GM18499 (cell line): ENCODE results near the gene COL4A2.

Source experiments
- ATAC-seq: cut with Tn5 transposase; IDR thresholded peaks from one replicate; pipeline ENCODE4 v1.9.1; 2021; ENCODE audit warnings: moderate number of reproducible peaks; ENCODE audit not compliant: insufficient read depth, unreplicated experiment

Gene COL4A2

GRCh38 chr13:110336681-110337080 is 29.6 kb downstream of the COL4A2 start:
- no peak for ATAC-seq

DNA sequence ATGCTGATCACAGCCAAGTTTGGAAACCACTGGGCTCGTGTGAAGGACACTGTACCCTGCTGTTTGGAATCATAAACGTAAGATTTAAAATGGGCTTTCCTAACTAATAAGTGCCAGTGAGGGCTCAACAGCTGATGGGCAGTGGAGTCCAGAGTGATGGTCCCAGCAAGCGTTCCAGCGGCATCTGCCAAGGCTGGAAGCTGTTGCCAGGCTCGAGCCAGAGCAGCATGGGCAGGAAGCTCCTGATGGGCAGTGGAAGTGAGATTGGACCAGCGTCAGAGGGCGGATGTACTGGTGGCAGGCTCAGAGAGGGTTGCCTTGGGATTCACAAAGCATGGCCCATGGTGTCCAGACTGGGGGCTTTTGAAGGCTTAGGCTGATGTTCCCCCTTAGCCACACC is 30.2 kb downstream of the COL4A2 start:
- ATAC-seq, result no peak

GRCh38 chr13:110338441-110339101 is 31.5 kb downstream of the COL4A2 start:
- no peak for ATAC-seq

DNA sequence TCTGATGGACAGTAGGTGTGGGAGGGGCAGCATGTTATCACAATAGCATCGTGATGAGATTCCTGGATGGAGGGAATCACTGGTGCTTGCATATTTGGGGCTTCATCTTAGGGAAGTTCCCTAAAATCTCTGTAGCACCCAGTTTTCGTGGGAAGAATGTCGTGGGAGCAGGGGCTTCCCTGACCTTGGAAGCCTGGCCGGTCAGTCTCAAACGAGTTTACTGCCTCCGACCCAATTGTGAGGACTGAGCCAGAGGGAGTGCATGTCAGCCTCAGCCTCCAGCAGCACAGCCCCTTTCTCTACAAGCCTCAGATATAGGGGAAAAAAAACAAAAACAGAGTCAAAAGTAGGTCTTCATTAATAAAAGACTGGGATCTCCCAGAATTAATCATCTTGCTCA is 32.2 kb downstream of the COL4A2 start:
- ATAC-seq, result no peak

DNA sequence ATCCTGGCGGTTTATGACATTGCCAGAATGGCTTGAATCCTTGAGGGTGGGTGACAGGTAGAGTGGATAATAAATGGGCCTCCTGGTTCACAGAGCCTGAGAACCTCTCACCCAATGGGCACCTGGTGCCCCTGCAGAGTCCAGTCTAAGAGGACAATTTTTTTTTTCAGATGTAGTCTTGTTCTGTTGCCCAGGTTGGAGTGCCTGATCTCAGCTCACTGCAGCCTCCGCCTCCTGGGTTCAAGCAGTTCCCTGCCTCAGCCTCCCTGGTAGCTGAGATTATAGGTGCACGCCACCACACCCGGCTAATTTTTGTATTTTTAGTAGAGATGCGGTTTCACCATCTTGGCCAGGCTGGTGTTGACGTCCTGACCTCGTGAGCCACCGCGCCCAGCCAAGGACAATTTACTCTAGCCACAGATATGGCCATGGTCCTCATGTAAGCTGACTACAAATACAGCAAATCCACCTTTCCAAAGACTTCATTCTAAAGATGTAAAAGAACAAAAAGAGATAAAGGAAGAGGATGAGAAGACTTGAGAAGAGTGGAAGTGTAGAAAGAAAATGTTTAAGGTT is 33.0 kb downstream of the COL4A2 start:
- ATAC-seq, result no peak

DNA sequence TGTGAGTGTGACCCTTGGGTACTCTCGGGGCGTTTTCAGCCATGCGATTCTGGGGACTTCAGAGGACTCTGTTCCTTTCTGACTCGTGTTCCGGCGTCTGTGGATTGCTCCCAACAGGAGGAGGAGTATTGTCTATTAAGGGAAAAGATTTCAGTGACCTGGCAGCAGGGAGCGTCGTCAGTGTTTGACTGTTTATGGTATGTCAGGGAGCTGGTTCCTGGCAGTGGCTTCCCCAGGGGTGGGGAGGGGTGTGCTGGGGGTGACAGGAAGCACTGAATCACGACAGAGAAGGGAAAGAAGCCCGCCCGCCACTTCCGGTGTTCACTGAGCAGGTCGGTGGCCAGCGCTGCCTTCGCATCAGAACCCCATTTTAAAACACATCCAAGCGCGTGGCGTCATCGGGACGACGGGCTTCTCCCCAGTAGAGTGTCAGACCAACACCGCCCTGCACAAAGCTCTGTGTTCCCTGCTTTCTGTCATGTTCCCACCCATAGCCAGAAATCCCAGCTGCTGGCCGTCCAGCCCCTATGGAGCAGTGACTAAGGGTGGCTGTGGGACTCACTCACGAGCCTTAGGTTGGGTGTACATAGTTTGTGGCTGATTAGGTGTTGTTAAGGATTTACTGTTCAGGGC is 33.8 kb downstream of the COL4A2 start:
- ATAC-seq, result no peak

- ATAC-seq, result no peak
Measured at GRCh38 chr13:110341445-110342244, 34.6 kb downstream of the COL4A2 start.

DNA sequence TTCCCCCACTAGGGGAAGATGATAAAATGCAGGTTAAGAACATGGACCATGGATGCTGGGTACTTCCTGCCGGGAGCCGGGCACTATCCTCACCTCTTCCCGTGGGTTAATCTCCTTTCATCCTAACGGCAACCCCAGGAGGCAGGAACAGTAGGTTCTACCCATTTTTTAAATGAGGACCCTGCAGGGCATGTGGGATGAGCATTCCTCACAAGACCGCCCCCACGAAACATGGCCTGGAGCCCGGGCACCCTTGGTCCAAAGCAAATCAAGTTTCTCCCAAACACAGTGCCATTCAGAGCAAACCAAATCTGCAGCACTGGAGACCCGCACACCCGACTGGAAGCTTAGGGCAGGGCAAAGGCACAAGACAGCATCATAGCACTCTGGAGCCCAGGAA is 35.4 kb downstream of the COL4A2 start:
- no peak for ATAC-seq

DNA sequence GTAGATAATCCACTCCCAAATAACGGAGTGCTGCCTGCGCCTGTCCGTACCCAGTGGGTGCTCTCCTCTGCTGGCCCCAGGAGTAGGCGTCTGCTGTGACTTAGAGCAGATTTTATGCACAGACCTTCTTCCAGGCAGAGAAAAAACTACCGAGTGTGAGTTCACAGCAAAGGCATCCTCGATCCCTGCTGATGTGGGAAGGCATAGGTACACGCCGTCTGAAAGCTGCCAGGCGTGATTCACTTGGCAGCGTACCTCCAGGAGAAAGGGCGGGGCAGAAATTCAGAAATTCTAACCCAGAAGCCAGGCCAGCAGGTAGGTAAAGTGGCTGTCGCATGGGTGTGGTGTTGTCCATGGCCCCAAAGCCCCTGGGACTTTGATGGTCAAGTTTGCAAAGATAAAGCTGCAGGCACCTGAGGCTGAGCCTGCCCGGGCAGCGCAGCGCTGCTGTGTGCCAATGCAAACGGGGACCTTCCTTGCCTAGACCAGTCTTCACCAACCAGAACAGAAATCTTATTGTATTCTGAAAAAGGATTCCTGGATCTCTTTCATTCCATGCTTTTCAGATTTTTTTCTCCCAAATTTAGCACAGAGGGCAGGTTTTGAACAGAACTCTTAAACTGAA is 36.3 kb downstream of the COL4A2 start:
- ATAC-seq, result no peak

DNA sequence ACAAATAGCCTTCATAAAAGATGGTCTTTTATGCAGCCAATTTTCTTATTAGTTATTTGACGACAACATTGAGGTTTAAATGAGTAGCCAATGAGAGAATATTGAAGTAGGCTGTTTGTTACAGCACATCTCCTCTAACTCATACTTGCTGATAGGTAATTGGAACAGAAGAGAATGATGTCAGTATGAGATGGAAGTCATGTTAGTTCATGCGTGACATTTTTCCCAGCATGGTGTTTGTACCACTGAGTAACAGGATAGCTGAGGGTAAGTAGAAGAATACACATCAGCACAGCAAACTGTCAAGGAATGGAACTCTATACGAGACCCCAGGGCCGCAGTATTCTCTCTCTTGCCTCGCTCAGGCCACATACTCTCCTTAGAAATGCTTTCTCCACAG is 37.2 kb downstream of the COL4A2 start:
- ATAC-seq, result no peak

- no peak for ATAC-seq
Measured at GRCh38 chr13:110345266-110345665, 38.2 kb downstream of the COL4A2 start.

GRCh38 chr13:110345701-110346100 is 38.6 kb downstream of the COL4A2 start:
- no peak for ATAC-seq

- ATAC-seq, result no peak
Measured at GRCh38 chr13:110346661-110347067, 39.6 kb downstream of the COL4A2 start.

- ATAC-seq, result no peak
Measured at GRCh38 chr13:110347088-110347487, 40.0 kb downstream of the COL4A2 start.

GRCh38 chr13:110347535-110348308 is 40.6 kb downstream of the COL4A2 start:
- no peak for ATAC-seq

GRCh38 chr13:110348309-110349105 is 41.4 kb downstream of the COL4A2 start:
- no peak for ATAC-seq

DNA sequence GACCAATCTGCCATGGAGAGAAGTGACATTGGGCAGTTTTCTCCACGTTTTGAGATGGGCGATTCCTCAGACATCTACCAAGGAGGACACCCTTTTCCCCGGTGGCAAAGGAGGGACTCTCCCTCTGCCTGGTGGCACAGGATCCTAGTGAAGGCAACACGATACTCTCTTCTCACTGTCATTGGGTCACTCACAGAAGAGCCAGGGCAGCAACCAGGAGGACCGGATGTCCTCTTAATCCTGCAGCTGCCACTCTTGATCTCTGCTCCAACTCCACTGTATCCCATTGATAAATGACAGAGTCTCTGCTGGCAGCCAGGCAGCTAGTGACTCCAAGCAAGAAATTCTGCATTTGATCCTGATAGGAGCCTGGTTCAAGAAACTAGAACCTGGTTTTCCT is 42.2 kb downstream of the COL4A2 start:
- no peak for ATAC-seq

- no peak for ATAC-seq
Measured at GRCh38 chr13:110350049-110350448, 43.0 kb downstream of the COL4A2 start.

DNA sequence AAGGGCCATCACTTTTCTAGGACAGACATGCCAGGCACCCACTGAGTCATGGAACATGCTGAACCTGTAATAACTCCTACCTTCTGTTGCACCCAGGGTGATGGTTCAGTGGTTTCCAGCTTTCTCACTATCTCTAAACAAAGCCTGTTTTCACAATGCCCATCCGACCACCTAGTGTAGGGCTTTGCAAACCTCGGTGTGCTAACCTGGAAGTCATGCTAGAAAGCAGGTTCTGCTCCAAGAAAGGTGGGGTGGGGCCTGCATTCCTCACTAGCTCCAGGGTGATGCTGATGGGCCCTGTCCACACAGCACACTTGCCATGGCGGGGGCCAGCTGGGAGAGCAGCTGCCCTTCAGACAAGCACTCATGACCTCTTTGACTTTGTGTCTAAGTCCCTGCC is 43.4 kb downstream of the COL4A2 start:
- no peak for ATAC-seq
